Measurements from ENCODE around the gene UBE2E2.

Gene UBE2E2

GRCh38 chr3:23594894-23595670 lies 392.0 kb downstream of the UBE2E2 start:
- Histone ChIP-seq H3K79me2 (ENCODE audit: insufficient read depth, low read length) (no peaks in the 10 kb centered on the region), H3K36me3 (ENCODE audit: insufficient read depth, low read length) (no peaks in the 10 kb centered on the region), H3K9me2 (replicated peaks; ENCODE audit: low read depth, low read length) (no peaks in the 10 kb centered on the region), H3K9me3 (ENCODE audit: insufficient read depth, low read depth, low read length) (no peaks in the 10 kb centered on the region), H3K4me1 (ENCODE audit: insufficient read depth, low read length, poor library complexity, severe bottlenecking) (peaks cover 27% of the 10 kb centered on the region), H4K20me1 (ENCODE audit: insufficient read depth, low read length, poor library complexity, severe bottlenecking) (no peaks in the 10 kb centered on the region), H3K4me3 (ENCODE audit: low read length, poor library complexity, severe bottlenecking) (no peak overlapping the region), H3F3A (ENCODE audit: low read depth) (no peaks in the 10 kb centered on the region), H3K4me2 (ENCODE audit: low read depth, low read length, poor library complexity, severe bottlenecking) (peak overlapping the region; percentile 31), H3K27me3 (ENCODE audit: insufficient read depth, low read length, poor library complexity, severe bottlenecking) (no peaks in the 10 kb centered on the region), H3K9ac (ENCODE audit: low read depth, low read length, poor library complexity, severe bottlenecking) (no peak overlapping the region), H2AFZ (ENCODE audit: low read length) (no peak overlapping the region)
- TF ChIP-seq EZH2phosphoT487 (IDR thresholded peaks at IDR 0.05; ENCODE audit: borderline replicate concordance) (no peak), CTCF (conservative IDR thresholded peaks at IDR 0.05; ENCODE audit: low read length) (no peak)

- no peaks in the 10 kb centered on the region for H3K9me3 ChIP-seq (ENCODE audit: insufficient read depth, low read depth, low read length)
- H4K20me1 ChIP-seq (ENCODE audit: insufficient read depth, low read length, poor library complexity, severe bottlenecking) = no peaks in the 10 kb centered on the region
- no peaks in the 10 kb centered on the region for H3F3A ChIP-seq (ENCODE audit: low read depth)
- no peaks in the 10 kb centered on the region for H3K79me2 ChIP-seq (ENCODE audit: insufficient read depth, low read length)
- no peaks in the 10 kb centered on the region for H3K36me3 ChIP-seq (ENCODE audit: insufficient read depth, low read length)
- no peak for TF ChIP-seq CTCF (conservative IDR thresholded peaks at IDR 0.05; ENCODE audit: low read length)
- TF ChIP-seq EZH2phosphoT487 (IDR thresholded peaks at IDR 0.05; ENCODE audit: borderline replicate concordance) = no peak
- H3K4me1 ChIP-seq (ENCODE audit: insufficient read depth, low read length, poor library complexity, severe bottlenecking) = peaks cover 27% of the 10 kb centered on the region
- no peaks in the 10 kb centered on the region for H3K9me2 ChIP-seq (replicated peaks; ENCODE audit: low read depth, low read length)
- H2AFZ ChIP-seq (ENCODE audit: low read length) = no peak overlapping the region
- H3K9ac ChIP-seq (ENCODE audit: low read depth, low read length, poor library complexity, severe bottlenecking) = no peak overlapping the region
- no peak overlapping the region for H3K4me3 ChIP-seq (ENCODE audit: low read length, poor library complexity, severe bottlenecking)
- H3K27me3 ChIP-seq (ENCODE audit: insufficient read depth, low read length, poor library complexity, severe bottlenecking) = no peaks in the 10 kb centered on the region
- no peak overlapping the region for H3K4me2 ChIP-seq (ENCODE audit: low read depth, low read length, poor library complexity, severe bottlenecking)
These were observed 392.7 kb downstream of the UBE2E2 start for GRCh38 chr3:23595851-23596250.

GRCh38 chr3:23600167-23600871 lies 397.2 kb downstream of the UBE2E2 start:
- H3K9ac ChIP-seq (ENCODE audit: low read depth, low read length, poor library complexity, severe bottlenecking) = no peak overlapping the region
- no peaks in the 10 kb centered on the region for H3K36me3 ChIP-seq (ENCODE audit: insufficient read depth, low read length)
- no peak overlapping the region for H3K4me2 ChIP-seq (ENCODE audit: low read depth, low read length, poor library complexity, severe bottlenecking)
- H3K9me3 ChIP-seq (ENCODE audit: insufficient read depth, low read depth, low read length) = no peaks in the 10 kb centered on the region
- no peak overlapping the region for H3K4me3 ChIP-seq (ENCODE audit: low read length, poor library complexity, severe bottlenecking)
- H3F3A ChIP-seq (ENCODE audit: low read depth) = no peaks in the 10 kb centered on the region
- no peaks in the 10 kb centered on the region for H3K9me2 ChIP-seq (replicated peaks; ENCODE audit: low read depth, low read length)
- H4K20me1 ChIP-seq (ENCODE audit: insufficient read depth, low read length, poor library complexity, severe bottlenecking) = no peaks in the 10 kb centered on the region
- no peak for TF ChIP-seq CTCF (conservative IDR thresholded peaks at IDR 0.05; ENCODE audit: low read length)
- TF ChIP-seq EZH2phosphoT487 (IDR thresholded peaks at IDR 0.05; ENCODE audit: borderline replicate concordance) = no peak
- no peaks in the 10 kb centered on the region for H3K27me3 ChIP-seq (ENCODE audit: insufficient read depth, low read length, poor library complexity, severe bottlenecking)
- H3K4me1 ChIP-seq (ENCODE audit: insufficient read depth, low read length, poor library complexity, severe bottlenecking) = peaks cover 2% of the 10 kb centered on the region
- no peak overlapping the region for H2AFZ ChIP-seq (ENCODE audit: low read length)
- H3K79me2 ChIP-seq (ENCODE audit: insufficient read depth, low read length) = no peaks in the 10 kb centered on the region
